ENCODE results near the gene PLEKHA3. TPM values are rescaled to one million over a fixed set of nuclear protein-coding genes. Genes with fewer than 3 reads are reported as not detected.

The PLEKHA3 gene
- total and polyA plus RNA-seq, 10 of the 15 experiments (the other 5 are each of a cell fraction or from before 2014, with no cell fraction given): 1.4 to 21.1 (median 7.4) TPM

DNA sequence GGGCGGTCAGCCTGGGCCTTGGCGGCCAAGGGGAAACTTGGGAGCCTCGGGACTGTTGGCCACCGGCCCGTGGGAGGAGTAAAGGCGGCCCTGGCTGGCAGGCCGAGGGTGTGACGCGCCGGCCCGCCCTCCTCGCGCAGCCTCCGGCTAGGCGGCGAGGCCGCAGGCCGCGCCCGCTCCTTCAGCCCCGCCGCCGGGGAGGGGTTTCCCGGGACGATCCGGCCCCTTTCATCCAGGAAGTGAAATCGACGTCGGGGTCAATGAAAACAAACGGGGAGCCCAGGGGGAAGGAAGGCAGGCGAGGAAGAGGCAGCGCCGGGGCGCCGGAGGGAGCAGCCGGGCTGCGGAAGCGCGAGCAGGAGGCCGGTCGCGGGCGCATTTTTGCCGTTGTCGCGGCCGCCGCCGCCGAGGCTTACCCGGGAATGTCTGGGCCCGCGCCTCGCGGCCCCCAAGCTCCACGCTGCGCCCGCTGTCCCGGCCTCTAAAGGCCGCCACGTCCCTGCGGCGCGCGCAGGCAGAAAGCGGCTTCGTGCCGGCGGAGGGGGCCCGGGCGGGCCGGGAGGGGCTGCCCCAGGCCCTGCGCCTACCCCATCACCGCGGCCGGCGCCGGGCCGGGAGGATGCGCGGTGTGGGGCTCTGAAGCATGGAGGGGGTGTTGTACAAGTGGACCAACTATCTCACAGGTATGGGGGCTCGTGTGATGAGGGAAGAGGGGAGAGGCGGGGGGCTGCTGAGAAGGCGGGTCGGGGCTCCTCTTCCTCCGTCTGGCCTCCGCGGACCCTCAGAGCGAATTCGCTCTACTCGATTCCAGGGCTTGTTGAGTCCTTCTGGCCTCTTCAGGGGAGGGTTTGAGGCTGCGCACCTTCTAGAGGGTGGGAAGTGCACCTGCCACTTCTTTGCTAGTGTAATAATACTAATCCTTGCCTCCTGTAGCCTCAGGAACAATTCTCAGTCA is at the start of gene PLEKHA3 (continued):
- TF ChIP-seq TCF3 (IDR thresholded peaks at IDR 0.05; ENCODE audit: borderline replicate concordance, insufficient read depth, low read depth, low read length) (no peak), LARP7 (IDR thresholded peaks at IDR 0.05) (peak; percentile 67), HCFC1 (IDR thresholded peaks at IDR 0.05; ENCODE audit: low read length) (no peak), CBX5 (IDR thresholded peaks at IDR 0.05; ENCODE audit: low read depth) (0 out of 2 replicates have a peak, but pooled peaks have one; percentile 38), EP300 (IDR thresholded peaks at IDR 0.05; ENCODE audit: borderline replicate concordance in 1 of 2, control insufficient read depth in 1 of 2, low read depth in 2 of 2, low read length in 2 of 2) (no peak), PML (IDR thresholded peaks at IDR 0.05; ENCODE audit: low read length) (no peak), MYC (IDR thresholded peaks at IDR 0.05; ENCODE audit: insufficient read depth, insufficient read length, insufficient replicate concordance, low read length, severe bottlenecking) (no peak), GATAD2B (conservative IDR thresholded peaks at IDR 0.05; ENCODE audit: low read depth) (peak; percentile 89), GABPA (IDR thresholded peaks at IDR 0.05; ENCODE audit: low read depth) (peak; percentile 55; the same call in 1 of the 2 replicates), IRF4 (IDR thresholded peaks at IDR 0.05; ENCODE audit: low read depth, low read length) (no peak), CREM (IDR thresholded peaks at IDR 0.05; ENCODE audit: low read depth) (peak; percentile 38; the same call in 1 of the 2 replicates), BCL11A (IDR thresholded peaks at IDR 0.05; ENCODE audit: low read depth, low read length) (no peak), MEF2A (IDR thresholded peaks at IDR 0.05; ENCODE audit: insufficient read depth, low read depth, low read length) (no peak), NR2C1 (IDR thresholded peaks at IDR 0.05) (peak; percentile 90), DPF2 (IDR thresholded peaks at IDR 0.05) (peak; percentile 75; the same call in 1 of the 2 replicates), BHLHE40 (IDR thresholded peaks at IDR 0.05; ENCODE audit: borderline replicate concordance in 1 of 2, low read depth in 2 of 2, low read length in 1 of 2) (peak in 1 of 2 experiments; percentile 23; a peak in 1 of 4 replicates), ESRRA (IDR thresholded peaks at IDR 0.05; ENCODE audit: low read length) (no peak), EED (IDR thresholded peaks at IDR 0.05; ENCODE audit: low read depth) (no peak; the same call in 1 of the 2 replicates), BACH1 (IDR thresholded peaks at IDR 0.05; ENCODE audit: borderline replicate concordance) (peak; percentile 70), MTA3 (IDR thresholded peaks at IDR 0.05; ENCODE audit: borderline replicate concordance, low read length) (no peak), TAF1 (IDR thresholded peaks at IDR 0.05; ENCODE audit: borderline replicate concordance, low read depth, low read length) (peak; percentile 63; the same call in 1 of the 2 replicates), ATF7 (IDR thresholded peaks at IDR 0.05; ENCODE audit: low read depth) (no peak), ZNF384 (IDR thresholded peaks at IDR 0.05; ENCODE audit: borderline replicate concordance, low read depth, low read length) (no peak)
- TF ChIP-seq, protein P1, sequence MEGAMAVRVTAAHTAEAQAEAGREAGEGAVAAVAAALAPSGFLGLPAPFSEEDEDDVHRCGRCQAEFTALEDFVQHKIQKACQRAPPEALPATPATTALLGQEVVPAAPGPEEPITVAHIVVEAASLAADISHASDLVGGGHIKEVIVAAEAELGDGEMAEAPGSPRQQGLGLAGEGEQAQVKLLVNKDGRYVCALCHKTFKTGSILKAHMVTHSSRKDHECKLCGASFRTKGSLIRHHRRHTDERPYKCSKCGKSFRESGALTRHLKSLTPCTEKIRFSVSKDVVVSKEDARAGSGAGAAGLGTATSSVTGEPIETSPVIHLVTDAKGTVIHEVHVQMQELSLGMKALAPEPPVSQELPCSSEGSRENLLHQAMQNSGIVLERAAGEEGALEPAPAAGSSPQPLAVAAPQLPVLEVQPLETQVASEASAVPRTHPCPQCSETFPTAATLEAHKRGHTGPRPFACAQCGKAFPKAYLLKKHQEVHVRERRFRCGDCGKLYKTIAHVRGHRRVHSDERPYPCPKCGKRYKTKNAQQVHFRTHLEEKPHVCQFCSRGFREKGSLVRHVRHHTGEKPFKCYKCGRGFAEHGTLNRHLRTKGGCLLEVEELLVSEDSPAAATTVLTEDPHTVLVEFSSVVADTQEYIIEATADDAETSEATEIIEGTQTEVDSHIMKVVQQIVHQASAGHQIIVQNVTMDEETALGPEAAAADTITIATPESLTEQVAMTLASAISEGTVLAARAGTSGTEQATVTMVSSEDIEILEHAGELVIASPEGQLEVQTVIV (IDR thresholded peaks at IDR 0.05; ENCODE audit: borderline replicate concordance, partially characterized antibody): peak; percentile 46
- TF ChIP-seq, protein P2, sequence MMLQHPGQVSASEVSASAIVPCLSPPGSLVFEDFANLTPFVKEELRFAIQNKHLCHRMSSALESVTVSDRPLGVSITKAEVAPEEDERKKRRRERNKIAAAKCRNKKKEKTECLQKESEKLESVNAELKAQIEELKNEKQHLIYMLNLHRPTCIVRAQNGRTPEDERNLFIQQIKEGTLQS (IDR thresholded peaks at IDR 0.05; ENCODE audit: borderline replicate concordance, extremely low read depth, low read depth, low read length): no peak
- TF ChIP-seq, protein P3, sequence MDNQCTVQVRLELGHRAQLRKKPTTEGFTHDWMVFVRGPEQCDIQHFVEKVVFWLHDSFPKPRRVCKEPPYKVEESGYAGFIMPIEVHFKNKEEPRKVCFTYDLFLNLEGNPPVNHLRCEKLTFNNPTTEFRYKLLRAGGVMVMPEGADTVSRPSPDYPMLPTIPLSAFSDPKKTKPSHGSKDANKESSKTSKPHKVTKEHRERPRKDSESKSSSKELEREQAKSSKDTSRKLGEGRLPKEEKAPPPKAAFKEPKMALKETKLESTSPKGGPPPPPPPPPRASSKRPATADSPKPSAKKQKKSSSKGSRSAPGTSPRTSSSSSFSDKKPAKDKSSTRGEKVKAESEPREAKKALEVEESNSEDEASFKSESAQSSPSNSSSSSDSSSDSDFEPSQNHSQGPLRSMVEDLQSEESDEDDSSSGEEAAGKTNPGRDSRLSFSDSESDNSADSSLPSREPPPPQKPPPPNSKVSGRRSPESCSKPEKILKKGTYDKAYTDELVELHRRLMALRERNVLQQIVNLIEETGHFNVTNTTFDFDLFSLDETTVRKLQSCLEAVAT (IDR thresholded peaks at IDR 0.05): 0 out of 2 replicates have a peak, but pooled peaks have one; percentile 30

Measured in GM12878 (cell line).